Peyer's patch (tissue), 4 donors: ENCODE measurements around the gene CAT. TPM values are rescaled to one million over a fixed set of nuclear protein-coding genes. Genes with fewer than 3 reads are reported as not detected.

Experiments
- DNase-seq, 3 donors: peaks; one replicate each; pipeline ENCODE4 v3.0.0-alpha.2; 2017 to 2019
- H3K27ac ChIP-seq, 4 donors: fragments of 200-600 bp; sonication (generic); one replicate each; pipeline ENCODE4 v1.5.1; 2016 to 2019
- H3K27me3 ChIP-seq, 2 donors: fragments of 200-600 bp; sonication (generic); one replicate each; pipeline ENCODE4 v1.5.1; 2019
- H3K36me3 ChIP-seq, 3 donors: fragments of 200-600 bp; sonication (generic); one replicate each; pipeline ENCODE4 v1.5.1; 2016 to 2019
- H3K4me1 ChIP-seq, 4 donors: fragments of 200-600 bp; sonication (generic); one replicate each; pipeline ENCODE4 v1.5.1; 2016 to 2019
- H3K4me3 ChIP-seq, 4 donors: fragments of 200-600 bp; sonication (generic); 1 replicate in 3 of 4; 2 replicates in 1 of 4; pipeline ENCODE4 v1.5.1; 2016 to 2019; ENCODE audit warnings: mild to moderate bottlenecking in 1 of 4
- H3K9me3 ChIP-seq, 4 donors: fragments of 200-600 bp; sonication (generic); one replicate each; pipeline ENCODE4 v1.5.1; 2016 to 2019; ENCODE audit warnings: mild to moderate bottlenecking in 1 of 4
- CTCF ChIP-seq, 6 experiments: fragments of 450-650 bp in 4 of 6; fragments of 200-600 bp in 2 of 6; sonication (generic) in 1 of 6; IDR thresholded peaks; one replicate each; pipeline ENCODE4 v1.5.1; 2017 to 2019; ENCODE audit warnings: antibody characterized with exemption in 6 of 6, mild to moderate bottlenecking in 3 of 6, moderate library complexity in 1 of 6
- POLR2A ChIP-seq, 2 donors: fragments of 450-650 bp; IDR thresholded peaks; one replicate each; pipeline ENCODE4 v1.5.1; 2017; ENCODE audit warnings: antibody characterized with exemption in 2 of 2, mild to moderate bottlenecking in 2 of 2, moderate library complexity in 2 of 2
- total RNA-seq, 4 donors: library from RNA; depleted of rRNA; stranded (reverse); fragments of >200 nt; gene quantifications; one replicate each; pipeline ENCODE4 v1.1.0, GENCODE V29; 2016

CAT gene
- total RNA-seq, 4 donors from 2014 or later: 81.0 to 271 (median 133) TPM

- Histone ChIP-seq H3K4me3 (no peak overlapping the region), H3K27me3 (no peaks in the 10 kb centered on the region), H3K36me3 (peaks cover 0 to 87% (median 0%) of the 10 kb centered on the region in 3 donors), H3K9me3 (no peaks in the 10 kb centered on the region), H3K4me1 (no peaks in the 10 kb centered on the region), H3K27ac (no peak overlapping the region)
- no peak for TF ChIP-seq POLR2A (IDR thresholded peaks at IDR 0.05)
- DNase-seq: no peak
Observed at GRCh38 chr11:34460278-34460677, 21.5 kb downstream of the CAT start.

DNA sequence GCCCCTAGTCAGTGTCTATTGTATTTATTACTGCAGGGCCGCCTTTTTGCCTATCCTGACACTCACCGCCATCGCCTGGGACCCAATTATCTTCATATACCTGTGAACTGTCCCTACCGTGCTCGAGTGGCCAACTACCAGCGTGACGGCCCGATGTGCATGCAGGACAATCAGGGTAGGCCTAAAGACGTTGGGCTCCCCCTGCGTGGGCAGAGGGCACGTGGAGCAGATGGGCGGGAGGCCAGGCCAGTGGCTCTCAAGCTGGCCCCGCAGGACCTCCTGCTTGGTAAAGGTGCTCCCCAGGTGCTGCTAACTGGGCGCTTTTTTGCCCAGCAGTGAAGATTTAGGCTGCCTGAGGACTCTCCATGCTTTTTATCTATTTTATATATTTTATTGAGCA is 22.5 kb downstream of the CAT start:
- DNase-seq: no peak
- no peaks in the 10 kb centered on the region for H3K4me1 ChIP-seq
- H3K27ac ChIP-seq: no peak overlapping the region
- no peaks in the 10 kb centered on the region for H3K27me3 ChIP-seq
- peaks cover 0 to 89% (median 0%) of the 10 kb centered on the region in 3 donors for H3K36me3 ChIP-seq
- TF ChIP-seq POLR2A (IDR thresholded peaks at IDR 0.05) (no peak), CTCF (IDR thresholded peaks at IDR 0.05) (no peak)
- H3K9me3 ChIP-seq: no peaks in the 10 kb centered on the region
- H3K4me3 ChIP-seq: no peak overlapping the region

GRCh38 chr11:34464591-34465051 is 25.9 kb downstream of the CAT start:
- Histone ChIP-seq H3K4me3 (no peak overlapping the region), H3K36me3 (peaks cover 0 to 74% (median 4%) of the 10 kb centered on the region in 3 donors), H3K4me1 (no peaks in the 10 kb centered on the region), H3K9me3 (no peaks in the 10 kb centered on the region), H3K27me3 (no peaks in the 10 kb centered on the region), H3K27ac (no peak overlapping the region)
- no peak for TF ChIP-seq POLR2A (IDR thresholded peaks at IDR 0.05)
- TF ChIP-seq CTCF (IDR thresholded peaks at IDR 0.05): no peak
- DNase-seq: no peak

DNA sequence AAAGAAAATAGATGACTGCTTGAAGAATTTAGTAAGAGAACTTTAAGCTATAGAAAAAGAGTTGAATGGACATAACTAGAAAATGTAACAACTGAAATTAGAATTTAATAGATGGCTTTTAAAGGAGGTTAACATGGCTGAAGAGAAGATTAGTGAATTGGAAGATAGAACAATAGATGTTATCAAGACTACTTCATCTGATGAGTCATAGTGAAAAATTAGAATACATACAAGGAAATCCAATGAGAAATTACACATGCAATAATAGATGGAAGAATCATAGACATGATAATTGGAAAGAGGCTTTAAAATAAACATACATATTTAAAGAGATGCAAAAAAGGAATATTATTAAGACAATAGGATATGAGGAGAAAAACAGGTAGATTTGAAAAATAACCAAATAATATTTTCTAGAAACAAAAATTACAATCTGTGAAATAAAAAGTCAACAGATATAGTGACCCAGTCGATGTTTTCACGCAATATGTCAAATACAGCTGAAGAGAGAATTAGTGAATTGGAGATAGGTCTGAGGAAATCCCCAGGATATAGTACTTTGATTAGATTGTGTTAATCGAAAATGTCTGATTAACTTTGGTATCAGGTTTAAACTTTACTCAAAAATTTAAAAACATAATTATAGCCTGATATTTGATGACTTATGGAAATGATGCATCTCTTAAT is 28.2 kb downstream of the CAT start:
- Histone ChIP-seq H3K9me3 (no peaks in the 10 kb centered on the region), H3K4me3 (no peak overlapping the region), H3K36me3 (peaks cover 0 to 84% (median 4%) of the 10 kb centered on the region in 3 donors), H3K27me3 (no peaks in the 10 kb centered on the region), H3K27ac (no peak overlapping the region), H3K4me1 (no peaks in the 10 kb centered on the region)
- no peak for TF ChIP-seq POLR2A (IDR thresholded peaks at IDR 0.05)
- no peak for TF ChIP-seq CTCF (IDR thresholded peaks at IDR 0.05)
- no peak for DNase-seq

DNA sequence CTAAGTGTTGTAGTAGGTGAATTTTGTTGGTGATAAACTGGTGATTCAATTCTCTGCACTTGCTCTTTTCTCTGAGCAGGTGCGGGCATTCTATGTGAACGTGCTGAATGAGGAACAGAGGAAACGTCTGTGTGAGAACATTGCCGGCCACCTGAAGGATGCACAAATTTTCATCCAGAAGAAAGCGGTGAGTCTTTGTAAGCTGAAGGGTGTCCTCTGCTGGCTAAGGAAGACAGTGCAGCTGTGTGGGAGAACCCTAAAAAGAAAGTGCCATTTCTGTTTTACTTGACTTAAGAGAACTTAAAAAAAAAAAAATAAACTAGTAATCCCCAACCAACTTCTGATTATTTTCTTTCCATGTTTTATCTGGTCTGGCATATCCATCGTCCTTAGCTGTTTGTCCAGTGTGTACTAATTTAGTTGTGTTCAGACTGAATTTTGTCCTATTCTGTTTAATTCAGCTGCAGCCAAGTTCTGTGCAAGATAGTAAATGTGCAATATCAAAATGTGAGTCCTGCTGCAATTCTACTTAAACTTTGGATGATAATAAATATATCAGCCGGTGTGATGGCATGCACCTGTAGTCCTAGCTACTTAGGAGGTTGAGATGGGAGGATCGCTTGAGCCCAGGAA is 29.6 kb downstream of the CAT start:
- H3K27ac ChIP-seq: no peak overlapping the region
- no peaks in the 10 kb centered on the region for H3K27me3 ChIP-seq
- no peaks in the 10 kb centered on the region for H3K9me3 ChIP-seq
- H3K36me3 ChIP-seq: peaks cover 0 to 83% (median 4%) of the 10 kb centered on the region in 3 donors
- no peaks in the 10 kb centered on the region for H3K4me1 ChIP-seq
- H3K4me3 ChIP-seq: no peak overlapping the region
- peak in 2 of 3 donors; percentile 18 to 66 for DNase-seq
- no peak for TF ChIP-seq POLR2A (IDR thresholded peaks at IDR 0.05)
- peak; percentile 12 to 69 (median 57) for TF ChIP-seq CTCF (IDR thresholded peaks at IDR 0.05)

DNA sequence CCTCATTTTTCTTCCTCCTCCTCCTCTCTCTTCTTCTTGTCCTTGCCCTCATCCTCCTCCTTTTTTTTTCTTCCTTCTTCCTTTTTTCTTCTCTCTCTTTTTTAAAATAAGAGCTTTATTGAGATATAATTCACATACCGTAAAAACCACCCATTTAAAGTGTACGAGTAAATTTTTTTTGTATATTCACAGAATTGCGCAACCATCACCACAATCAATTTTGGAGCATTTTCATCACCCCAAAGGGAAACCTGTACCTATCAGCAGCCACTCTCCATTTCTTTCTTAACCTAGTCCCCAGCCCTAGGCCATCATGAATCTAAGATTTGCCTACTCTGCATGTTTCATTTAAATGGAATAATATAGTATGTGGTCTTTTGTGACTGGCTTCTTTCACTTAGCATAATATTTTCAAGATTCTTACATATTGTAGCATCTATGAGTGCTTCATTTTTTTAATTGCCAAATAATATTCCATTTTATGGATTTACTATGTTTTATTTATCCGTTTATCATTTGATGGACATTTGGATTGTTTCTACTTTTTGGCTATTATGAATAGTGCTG is 35.0 kb downstream of the CAT start:
- TF ChIP-seq POLR2A (IDR thresholded peaks at IDR 0.05): no peak
- no peak for DNase-seq

More for the DNA sequence above, 35.0 kb downstream of the CAT start:
- no peaks in the 10 kb centered on the region for H3K4me1 ChIP-seq
- H3K36me3 ChIP-seq: peaks cover 0 to 46% (median 0%) of the 10 kb centered on the region in 3 donors
- no peak overlapping the region for H3K27ac ChIP-seq
- H3K27me3 ChIP-seq: no peaks in the 10 kb centered on the region
- H3K9me3 ChIP-seq: no peaks in the 10 kb centered on the region
- no peak overlapping the region for H3K4me3 ChIP-seq
